Iris pigment epithelial cell (primary cell): Measurements from ENCODE around the gene EN1.

Experiments
- DNase-seq: peaks from one replicate; pipeline ENCODE4 v3.0.0-alpha.2; 2011; ENCODE audit warnings: low read depth

Gene EN1

GRCh38 chr2:118842661-118843482 is 4.6 kb downstream of the EN1 start:
- DNase-seq = no peak

GRCh38 chr2:118841828-118842461 is 5.5 kb downstream of the EN1 start:
- no peak for DNase-seq

GRCh38 chr2:118841450-118841827 is 6.0 kb downstream of the EN1 start:
- no peak for DNase-seq

GRCh38 chr2:118838741-118839455 is 8.6 kb downstream of the EN1 start:
- no peak for DNase-seq

- no peak for DNase-seq
Observed at GRCh38 chr2:118837621-118838020, 9.8 kb downstream of the EN1 start.

- no peak for DNase-seq
Observed at GRCh38 chr2:118837067-118837466, 10.4 kb downstream of the EN1 start.

- no peak for DNase-seq
Observed at GRCh38 chr2:118836411-118836930, 11.0 kb downstream of the EN1 start.

- DNase-seq = no peak
Observed at GRCh38 chr2:118835746-118836410, 11.6 kb downstream of the EN1 start.

- no peak for DNase-seq
Observed at GRCh38 chr2:118834901-118835745, 12.3 kb downstream of the EN1 start.

GRCh38 chr2:118834440-118834810 is 13.0 kb downstream of the EN1 start:
- no peak for DNase-seq

- DNase-seq = no peak
Observed at GRCh38 chr2:118833716-118834439, 13.6 kb downstream of the EN1 start.

- DNase-seq = no peak
Observed at GRCh38 chr2:118832791-118833715, 14.4 kb downstream of the EN1 start.

- no peak for DNase-seq
Observed at GRCh38 chr2:118832071-118832790, 15.2 kb downstream of the EN1 start.

- DNase-seq = no peak
Observed at GRCh38 chr2:118830881-118831280, 16.6 kb downstream of the EN1 start.

- DNase-seq = peak; percentile 28
Observed at GRCh38 chr2:118830118-118830517, 17.3 kb downstream of the EN1 start.

GRCh38 chr2:118826093-118826492 is 21.4 kb downstream of the EN1 start:
- DNase-seq = no peak

- DNase-seq = no peak
Observed at GRCh38 chr2:118823633-118824032, 23.8 kb downstream of the EN1 start.

- no peak for DNase-seq
Observed at GRCh38 chr2:118822572-118822971, 24.9 kb downstream of the EN1 start.

GRCh38 chr2:118822015-118822414 is 25.4 kb downstream of the EN1 start:
- DNase-seq = no peak
